CD4-positive, CD25-positive, alpha-beta regulatory T cell (primary cell): ENCODE data around the gene LYSMD3. TPM values are rescaled to one million over a fixed set of nuclear protein-coding genes. Genes with fewer than 3 reads are reported as not detected.
"Not testable (repeated sequence)": the region's sequence is repeated elsewhere in the genome, so short reads cannot be mapped to it uniquely, and the experiment has no call there.

ENCODE experiments used
- ATAC-seq, 2 donors: fragments of 150-1000 bp; cut with Tn5 transposase; one replicate each; pipeline ENCODE4 v1.10.0; 2021; ENCODE audit warnings: low read depth in 2 of 2, moderate number of reproducible peaks in 2 of 2, moderate library complexity in 1 of 2
- DNase-seq, 3 donors: peaks; one replicate each; pipeline versions ENCODE4 v3.0.0 to v3.0.0-alpha.2; 2012 to 2022; ENCODE audit warnings: mixed read lengths in 1 of 3
- H3K27ac ChIP-seq: one replicate; pipeline ENCODE4 v1.7.0; 2013; ENCODE audit warnings: mild to moderate bottlenecking, low read length; ENCODE audit not compliant: insufficient read depth, poor library complexity, severe bottlenecking
- H3K27me3 ChIP-seq: one replicate; pipeline ENCODE4 v1.7.0; 2013; ENCODE audit warnings: low read length; ENCODE audit not compliant: control insufficient read depth, insufficient read depth
- H3K36me3 ChIP-seq: one replicate; pipeline ENCODE4 v1.7.0; 2013; ENCODE audit warnings: mild to moderate bottlenecking, low read length, moderate library complexity; ENCODE audit not compliant: control insufficient read depth, insufficient read depth
- H3K4me1 ChIP-seq: 2 replicates; pipeline ENCODE4 v1.7.0; 2013; ENCODE audit warnings: mild to moderate bottlenecking, low read length; ENCODE audit not compliant: insufficient read depth, control insufficient read depth, poor library complexity, severe bottlenecking
- H3K4me3 ChIP-seq: one replicate; pipeline ENCODE4 v1.7.0; 2013; ENCODE audit warnings: low read depth, mild to moderate bottlenecking, low read length, moderate library complexity
- H3K9me3 ChIP-seq, 2 experiments: 1 replicate in 1 of 2; 2 replicates in 1 of 2; pipeline ENCODE4 v1.7.0; 2013; ENCODE audit warnings: low read length in 2 of 2, mild to moderate bottlenecking in 1 of 2, moderate library complexity in 1 of 2; ENCODE audit not compliant: control insufficient read depth in 2 of 2
- H3K27ac Mint-ChIP-seq, 3 donors: one replicate each; pipeline ENCODE4 v1.8.0; 2020 to 2022; ENCODE audit warnings: mild to moderate bottlenecking in 3 of 3, mixed read lengths in 3 of 3, moderate library complexity in 2 of 3
- H3K27me3 Mint-ChIP-seq: one replicate; pipeline ENCODE4 v1.8.0; 2022; ENCODE audit warnings: mild to moderate bottlenecking, mixed read lengths
- H3K36me3 Mint-ChIP-seq: one replicate; pipeline ENCODE4 v1.8.0; 2020; ENCODE audit warnings: mixed read lengths
- H3K4me1 Mint-ChIP-seq, 4 donors: one replicate each; pipeline ENCODE4 v1.8.0; 2020 to 2022; ENCODE audit warnings: mixed read lengths in 4 of 4, mild to moderate bottlenecking in 1 of 4
- H3K4me3 Mint-ChIP-seq, 4 donors: one replicate each; pipeline ENCODE4 v1.8.0; 2020 to 2022; ENCODE audit warnings: mild to moderate bottlenecking in 4 of 4, mixed read lengths in 4 of 4, moderate library complexity in 3 of 4
- H3K9me3 Mint-ChIP-seq, 7 donors: one replicate each; pipeline ENCODE4 v1.8.0; 2020 to 2022; ENCODE audit warnings: mixed read lengths in 7 of 7, mild to moderate bottlenecking in 3 of 7, moderate library complexity in 2 of 7
- polyA plus RNA-seq, 4 donors: library from polyadenylated mRNA; unstranded; fragments of 300-500 nt; fragmentation: Illumina TruSeq; gene quantifications; one replicate each; pipeline ENCODE4 v1.2.3, GENCODE V29; 2021
- total RNA-seq: library from RNA; stranded (reverse); gene quantifications from one replicate; pipeline ENCODE4 v1.2.3, GENCODE V29; 2022

LYSMD3 gene
- 34.4 TPM for total RNA-seq
- 10 to 100 TPM in 3 of 4 donors, 1 to 10 TPM in 1; 8.3 to 12.2 (median 10.6) TPM for polyA plus RNA-seq

GRCh38 chr5:90529194-90529938, at the start of gene LYSMD3:
TSS of gene LYSMD3 (minus strand) at chr5:90529584. CDS start at chr5:90525289, 4,295 bp downstream.
- Mint-ChIP-seq H3K9me3 (peaks cover 0 to 1% (median 0%) of the 10 kb centered on the region in 7 donors), H3K4me3 (peak within 1 kb of the TSS; percentile 92 to 100 (median 97)), H3K27me3 (peaks cover 25% of the 10 kb centered on the region), H3K36me3 (peaks cover 4% of the 10 kb centered on the region), H3K27ac (peak within 1 kb of the TSS; percentile 95 to 99 (median 99)), H3K4me1 (peaks cover 26 to 45% (median 35%) of the 10 kb centered on the region in 4 donors)
- H3K9me3 ChIP-seq, result no peaks in the 10 kb centered on the region
- H3K4me1 ChIP-seq, result peaks cover 32% of the 10 kb centered on the region
- H3K4me3 ChIP-seq, result peak within 1 kb of the TSS; percentile 94
- H3K36me3 ChIP-seq, result peaks cover 10% of the 10 kb centered on the region
- H3K27me3 ChIP-seq, result peaks cover 19% of the 10 kb centered on the region
- H3K27ac ChIP-seq, result peak within 1 kb of the TSS; percentile 96
- peak; percentile 96 to 98 (median 96) for DNase-seq
- peak; percentile 90 to 91 for ATAC-seq

DNA sequence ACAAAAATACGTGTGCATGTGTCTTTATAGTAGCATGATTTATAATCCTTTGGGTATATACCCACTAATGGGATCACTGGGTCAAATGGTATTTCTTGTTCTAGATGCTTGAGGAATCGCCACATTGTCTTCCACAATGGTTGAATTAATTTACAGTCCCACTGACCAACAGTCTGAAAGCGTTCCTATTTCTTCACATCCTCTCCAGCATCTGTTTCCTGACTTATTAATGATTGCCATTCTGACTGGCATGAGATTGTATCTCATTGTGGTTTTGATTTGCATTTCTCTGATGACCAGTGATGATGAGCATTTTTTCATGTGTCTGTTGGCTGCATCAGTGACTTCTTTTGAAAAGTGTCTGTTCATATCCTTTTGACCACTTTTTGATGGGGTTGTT, 47.2 kb upstream of the LYSMD3 start:
- H3K27me3 Mint-ChIP-seq, H3K27me3 ChIP-seq, H3K27ac ChIP-seq, H3K4me1 Mint-ChIP-seq, H3K4me3 Mint-ChIP-seq, H3K9me3 ChIP-seq, H3K4me1 ChIP-seq, DNase-seq, H3K4me3 ChIP-seq, H3K27ac Mint-ChIP-seq, ATAC-seq, H3K36me3 Mint-ChIP-seq, H3K36me3 ChIP-seq: not testable (repeated sequence)
- peaks cover 1 to 17% (median 5%) of the 10 kb centered on the region in 7 donors for H3K9me3 Mint-ChIP-seq

- Histone ChIP-seq H3K4me3 (no peak overlapping the region), H3K36me3 (no peaks in the 10 kb centered on the region), H3K9me3 (no peaks in the 10 kb centered on the region), H3K27me3 (no peaks in the 10 kb centered on the region), H3K27ac (no peak overlapping the region), H3K4me1 (no peaks in the 10 kb centered on the region)
- H3K4me1 Mint-ChIP-seq, result no peaks in the 10 kb centered on the region
- peaks cover 1 to 17% (median 5%) of the 10 kb centered on the region in 7 donors for H3K9me3 Mint-ChIP-seq
- no peaks in the 10 kb centered on the region for H3K27me3 Mint-ChIP-seq
- H3K4me3 Mint-ChIP-seq, result no peak overlapping the region
- ATAC-seq, result no peak
- no peak for DNase-seq
- H3K27ac Mint-ChIP-seq, result no peak overlapping the region
- no peaks in the 10 kb centered on the region for H3K36me3 Mint-ChIP-seq
Measured at GRCh38 chr5:90575712-90576111, 46.3 kb upstream of the LYSMD3 start.

DNA sequence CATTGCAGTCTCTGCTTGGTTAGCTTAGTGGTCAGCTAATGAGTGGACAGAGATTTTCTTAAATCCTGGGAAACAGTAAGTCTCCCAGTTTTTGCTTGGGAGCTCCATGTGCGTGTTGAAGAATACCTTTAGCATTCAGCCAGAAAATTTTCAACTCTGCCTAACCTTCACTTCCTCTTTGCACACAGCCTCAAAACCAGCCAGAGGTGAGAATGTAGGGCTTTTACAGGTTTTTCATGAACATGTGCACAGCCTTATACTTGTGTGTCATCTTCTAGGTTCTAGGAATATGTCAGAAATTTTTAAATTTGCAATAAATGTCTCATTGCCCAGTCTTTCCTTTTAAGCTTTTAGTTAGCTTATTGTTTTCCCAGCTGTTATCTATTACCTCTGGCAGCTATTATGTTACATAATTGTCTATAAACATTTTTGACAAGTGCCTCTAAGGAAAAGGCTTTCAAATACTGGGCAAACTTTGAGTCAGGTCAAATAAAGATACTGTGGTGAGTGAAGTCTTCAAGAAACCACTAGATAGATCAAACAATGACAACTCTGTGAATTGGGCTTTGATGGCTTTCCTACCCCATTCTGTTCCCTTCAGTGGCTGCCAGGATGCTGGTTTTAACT, 41.9 kb upstream of the LYSMD3 start:
- no peak overlapping the region for H3K27ac Mint-ChIP-seq
- ATAC-seq, result no peak
- H3K36me3 Mint-ChIP-seq, result no peaks in the 10 kb centered on the region
- peaks cover 9% of the 10 kb centered on the region for H3K27me3 Mint-ChIP-seq
- H3K4me3 ChIP-seq, result no peak overlapping the region
- H3K36me3 ChIP-seq, result no peaks in the 10 kb centered on the region
- H3K9me3 ChIP-seq, result no peaks in the 10 kb centered on the region
- H3K4me1 ChIP-seq, result no peaks in the 10 kb centered on the region
- no peak overlapping the region for H3K4me3 Mint-ChIP-seq
- peaks cover 0 to 5% (median 4%) of the 10 kb centered on the region in 7 donors for H3K9me3 Mint-ChIP-seq
- no peaks in the 10 kb centered on the region for H3K4me1 Mint-ChIP-seq
- no peak for DNase-seq
- H3K27me3 ChIP-seq, result peaks cover 3% of the 10 kb centered on the region
- no peak overlapping the region for H3K27ac ChIP-seq

DNA sequence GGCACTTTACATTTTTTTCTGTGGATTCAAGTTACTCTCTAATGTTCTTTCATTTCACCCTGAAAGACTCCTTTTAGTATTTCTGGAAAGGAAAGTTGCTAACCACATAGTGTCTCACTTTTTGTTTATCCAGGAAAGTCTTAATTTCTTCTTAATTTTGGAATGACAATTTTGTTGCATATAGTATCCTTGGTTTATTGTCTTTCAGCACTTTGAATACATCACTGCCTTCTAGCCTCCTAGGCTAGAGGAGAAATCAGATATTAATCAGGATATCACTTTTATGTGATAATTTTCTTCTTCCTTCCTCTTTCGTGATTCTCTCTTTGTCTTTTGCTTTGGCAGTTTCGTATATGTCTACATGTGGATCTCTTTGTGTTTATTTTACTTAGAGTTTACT, 40.6 kb upstream of the LYSMD3 start:
- peaks cover 3% of the 10 kb centered on the region for H3K27me3 ChIP-seq
- DNase-seq, result no peak
- Mint-ChIP-seq H3K4me3 (no peak overlapping the region), H3K36me3 (no peaks in the 10 kb centered on the region), H3K27me3 (peaks cover 9% of the 10 kb centered on the region), H3K4me1 (no peaks in the 10 kb centered on the region), H3K9me3 (peaks cover 0 to 5% (median 4%) of the 10 kb centered on the region in 7 donors), H3K27ac (no peak overlapping the region)
- no peaks in the 10 kb centered on the region for H3K36me3 ChIP-seq
- no peaks in the 10 kb centered on the region for H3K4me1 ChIP-seq
- H3K9me3 ChIP-seq, result no peaks in the 10 kb centered on the region
- H3K4me3 ChIP-seq, result no peak overlapping the region
- H3K27ac ChIP-seq, result no peak overlapping the region
- no peak for ATAC-seq

DNA sequence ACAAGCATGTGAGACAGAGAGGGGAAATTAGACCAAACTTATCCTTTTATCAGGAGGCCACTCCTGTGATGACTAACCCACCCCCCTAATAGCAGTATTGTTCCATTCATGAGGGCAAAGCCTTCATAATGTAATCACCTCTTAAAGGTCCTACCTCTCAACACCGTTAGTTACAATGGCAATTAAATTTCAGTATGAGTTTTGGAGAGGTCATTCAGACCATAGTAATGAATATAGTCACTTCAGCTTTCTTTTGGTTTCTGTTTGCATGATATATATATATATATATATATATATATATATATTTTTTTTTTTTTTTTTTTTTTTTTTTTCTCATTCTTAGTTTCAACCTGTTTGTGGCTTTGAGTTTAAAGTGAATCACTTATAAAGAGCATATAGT, 39.7 kb upstream of the LYSMD3 start:
- DNase-seq (no peak), ATAC-seq (no peak)
- Histone ChIP-seq H3K27me3 (peaks cover 3% of the 10 kb centered on the region), H3K27ac (no peak overlapping the region), H3K4me1 (no peaks in the 10 kb centered on the region), H3K36me3 (no peaks in the 10 kb centered on the region), H3K4me3 (no peak overlapping the region), H3K9me3 (no peaks in the 10 kb centered on the region)
- Mint-ChIP-seq H3K27ac (no peak overlapping the region), H3K9me3 (peaks cover 0 to 7% (median 4%) of the 10 kb centered on the region in 7 donors), H3K4me3 (no peak overlapping the region), H3K27me3 (peaks cover 9% of the 10 kb centered on the region), H3K36me3 (no peaks in the 10 kb centered on the region), H3K4me1 (no peaks in the 10 kb centered on the region)

- H3K27ac ChIP-seq, result no peak overlapping the region
- no peak overlapping the region for H3K4me3 ChIP-seq
- DNase-seq (no peak), ATAC-seq (no peak)
- peaks cover 14% of the 10 kb centered on the region for H3K27me3 ChIP-seq
- Mint-ChIP-seq H3K4me3 (no peak overlapping the region), H3K36me3 (no peaks in the 10 kb centered on the region), H3K27me3 (peaks cover 18% of the 10 kb centered on the region), H3K9me3 (peaks cover 0 to 7% (median 2%) of the 10 kb centered on the region in 7 donors), H3K4me1 (no peaks in the 10 kb centered on the region), H3K27ac (no peak overlapping the region)
- H3K9me3 ChIP-seq, result no peaks in the 10 kb centered on the region
- no peaks in the 10 kb centered on the region for H3K4me1 ChIP-seq
- no peaks in the 10 kb centered on the region for H3K36me3 ChIP-seq
Measured at GRCh38 chr5:90565491-90565890, 36.1 kb upstream of the LYSMD3 start.
